Calu3 (cell line): ENCODE measurements around the gene GDI2. TPM values are rescaled to one million over a fixed set of nuclear protein-coding genes. Genes with fewer than 3 reads are reported as not detected.

Source experiments
- BruUV-seq: library from RNA; stranded (reverse); fragments of 400-500 nt; replicated peaks from 2 replicates; lab custom pipeline; 2021; lab: Mats Ljungman, UMichigan
- CTCF ChIA-PET: fragments of 300-600 bp; sonication (Branson Sonifier 250); formaldehyde crosslinking; loops from one replicate; lab custom pipeline; 2022; ENCODE audit warnings: antibody characterized with exemption; lab: Charles Lee
- DNase-seq: peaks from one replicate; pipeline ENCODE4 v3.0.0; 2022
- H3K27ac Mint-ChIP-seq: one replicate; pipeline ENCODE4 v1.8.0; 2022; ENCODE audit warnings: mixed read lengths; ENCODE audit not compliant: unreplicated experiment
- H3K27me3 Mint-ChIP-seq: one replicate; pipeline ENCODE4 v1.8.0; 2022; ENCODE audit warnings: mixed read lengths; ENCODE audit not compliant: unreplicated experiment
- H3K36me3 Mint-ChIP-seq: one replicate; pipeline ENCODE4 v1.8.0; 2022; ENCODE audit warnings: mild to moderate bottlenecking, moderate library complexity, mixed read lengths; ENCODE audit not compliant: insufficient read depth, unreplicated experiment
- H3K4me1 Mint-ChIP-seq: one replicate; pipeline ENCODE4 v1.8.0; 2022; ENCODE audit warnings: mild to moderate bottlenecking, low read depth, mixed read lengths; ENCODE audit not compliant: unreplicated experiment
- H3K4me3 Mint-ChIP-seq: one replicate; pipeline ENCODE4 v1.8.0; 2022; ENCODE audit warnings: mild to moderate bottlenecking, low read depth, moderate library complexity, mixed read lengths; ENCODE audit not compliant: unreplicated experiment
- H3K9me3 Mint-ChIP-seq: one replicate; pipeline ENCODE4 v1.8.0; 2022; ENCODE audit warnings: low read depth, mixed read lengths; ENCODE audit not compliant: unreplicated experiment
- CTCF ChIP-seq: fragments of 200-600 bp; IDR thresholded peaks from one replicate; pipeline ENCODE4 v1.8.0; 2022; ENCODE audit warnings: antibody characterized with exemption; ENCODE audit not compliant: unreplicated experiment
- intact Hi-C: fragments of 100-400 bp; cut with micrococcal nuclease; formaldehyde crosslinking; loops from one replicate; pipeline ENCODE4 v1.10.0; 2022; ENCODE audit not compliant: unreplicated experiment
- total RNA-seq: library from RNA; stranded (reverse); gene quantifications from 2 replicates; pipeline ENCODE4 v1.2.3, GENCODE V29; 2022

Gene GDI2
- total RNA-seq, 1 experiment from 2014 or later = 215 TPM

DNA sequence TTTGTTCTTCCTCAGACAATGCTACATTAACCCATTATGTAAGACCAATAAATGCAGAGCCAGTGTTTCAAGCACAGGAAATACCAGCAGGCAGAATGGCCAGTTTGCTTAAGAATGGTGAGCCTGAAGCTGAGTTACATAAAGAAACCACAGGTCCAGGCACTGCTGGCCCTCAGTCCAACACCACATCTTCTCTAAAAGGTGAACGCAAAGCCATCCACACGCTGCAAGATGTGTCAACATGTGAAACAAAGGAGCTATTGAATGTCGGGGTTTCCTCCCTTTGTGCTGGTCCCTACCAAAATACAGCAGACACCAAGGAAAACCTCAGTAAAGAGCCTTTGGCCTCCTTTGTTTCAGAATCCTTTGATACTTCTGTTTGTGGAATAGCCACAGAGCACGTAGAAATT is 64.8 kb downstream of the GDI2 start:
- CTCF ChIA-PET = interaction anchor here (0.6 kb wide), 1 partner anchor 303 kb away, joined by 3 read pairs; no protein-coding TSS in a partner anchor
- intact Hi-C loops = no loop called here
- TF ChIP-seq CTCF = no peak
- peaks cover 9% of the 10 kb centered on the region for H3K36me3 Mint-ChIP-seq
- no peaks in the 10 kb centered on the region for H3K27me3 Mint-ChIP-seq
- no peak for DNase-seq
- no peak overlapping the region for H3K27ac Mint-ChIP-seq
- no peaks in the 10 kb centered on the region for H3K4me1 Mint-ChIP-seq
- no peak overlapping the region for H3K4me3 Mint-ChIP-seq
- no peaks in the 10 kb centered on the region for H3K9me3 Mint-ChIP-seq
- no TSS peak for BruUV-seq

DNA sequence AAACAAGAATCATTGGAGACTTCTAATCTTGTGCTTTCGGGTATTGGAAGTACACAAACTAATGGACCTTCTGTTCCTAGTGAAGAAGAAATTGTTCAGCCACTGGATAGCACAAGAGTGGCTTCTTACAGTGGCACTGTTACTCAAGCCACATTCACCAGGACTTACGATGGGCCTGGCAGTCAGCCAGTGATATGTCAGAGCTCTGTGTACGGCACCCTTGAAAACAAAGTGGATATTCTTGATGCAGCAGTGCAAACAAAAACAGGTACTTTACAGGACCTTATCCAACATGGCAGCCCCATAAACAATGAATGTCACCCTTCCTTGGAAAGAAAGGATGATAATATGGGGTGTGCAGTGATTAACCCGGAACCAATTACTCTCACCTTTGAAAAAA is 67.0 kb downstream of the GDI2 start:
- Mint-ChIP-seq H3K36me3 (peaks cover 9% of the 10 kb centered on the region), H3K4me3 (no peak overlapping the region), H3K9me3 (no peaks in the 10 kb centered on the region), H3K4me1 (no peaks in the 10 kb centered on the region), H3K27me3 (no peaks in the 10 kb centered on the region), H3K27ac (no peak overlapping the region)
- CTCF ChIA-PET = no interaction called here
- intact Hi-C loops = no loop called here
- no peak for DNase-seq
- no TSS peak for BruUV-seq
- TF ChIP-seq CTCF = no peak

- Mint-ChIP-seq H3K9me3 (no peaks in the 10 kb centered on the region), H3K27ac (no peak overlapping the region), H3K36me3 (peaks cover 15% of the 10 kb centered on the region), H3K4me1 (no peaks in the 10 kb centered on the region), H3K4me3 (no peak overlapping the region), H3K27me3 (no peaks in the 10 kb centered on the region)
- intact Hi-C loops = no loop called here
- CTCF ChIA-PET = no interaction called here
- no TSS peak for BruUV-seq
- TF ChIP-seq CTCF = no peak
- DNase-seq = no peak
These were observed 68.4 kb downstream of the GDI2 start for GRCh38 chr10:5744849-5745248.

GRCh38 chr10:5743736-5744135 is 69.5 kb downstream of the GDI2 start:
- BruUV-seq = no TSS peak
- intact Hi-C loops = no loop called here
- H3K9me3 Mint-ChIP-seq = no peaks in the 10 kb centered on the region
- H3K27me3 Mint-ChIP-seq = no peaks in the 10 kb centered on the region
- CTCF ChIA-PET = no interaction called here
- no peak for TF ChIP-seq CTCF
- DNase-seq = no peak
- H3K27ac Mint-ChIP-seq = no peak overlapping the region
- peaks cover 15% of the 10 kb centered on the region for H3K36me3 Mint-ChIP-seq
- no peak overlapping the region for H3K4me3 Mint-ChIP-seq
- H3K4me1 Mint-ChIP-seq = no peaks in the 10 kb centered on the region
